Measurements from ENCODE around the gene LINGO3. TPM values are rescaled to one million over a fixed set of nuclear protein-coding genes. Genes with fewer than 3 reads are reported as not detected.

LINGO3 gene
- total RNA-seq, 4 donors from 2014 or later = not detected

DNA sequence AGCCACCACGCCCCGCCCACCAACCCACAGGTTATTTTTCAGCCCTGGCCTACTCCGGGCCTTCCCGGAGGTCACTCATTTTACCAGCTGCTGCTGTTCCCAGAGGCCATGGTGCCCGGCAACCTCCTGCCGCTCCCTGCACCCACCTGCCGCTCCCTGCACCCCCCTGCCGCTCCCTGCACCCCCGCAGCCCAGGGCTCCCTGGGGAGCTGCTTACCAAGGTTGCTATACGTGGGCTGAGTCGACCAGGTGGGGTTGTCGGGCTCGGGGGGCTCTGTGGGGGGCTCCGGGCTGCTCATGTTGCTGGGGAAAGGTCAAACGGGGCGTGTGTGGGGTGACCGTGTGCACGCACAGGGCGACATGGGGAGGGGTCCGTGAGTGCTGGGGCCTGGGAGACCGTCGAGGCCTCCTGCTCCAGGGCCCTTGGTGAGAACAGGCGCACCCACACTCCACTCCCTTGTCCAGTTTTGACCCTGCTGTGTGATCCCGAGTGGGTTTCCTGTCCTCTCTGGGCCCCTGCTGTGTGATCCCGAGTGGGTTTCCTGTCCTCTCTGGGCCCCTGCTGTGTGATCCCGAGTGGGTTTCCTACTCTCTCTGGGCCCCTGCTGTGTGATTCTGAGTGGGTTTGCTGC is 27.2 kb downstream of the LINGO3 start:
- H3K9me3 ChIP-seq = no peaks in the 10 kb centered on the region
- no peak for DNase-seq
- intact Hi-C loops (cut with DNase I; ENCODE audit: low total_unique reads) = no loop called here
- H3K4me1 ChIP-seq = peaks cover 0 to 19% of the 10 kb centered on the region in 2 donors
- H3K36me3 ChIP-seq = no peaks in the 10 kb centered on the region
- TF ChIP-seq CTCF (IDR thresholded peaks at IDR 0.05) (no peak), POLR2A (IDR thresholded peaks at IDR 0.05) (no peak)
- H3K27me3 ChIP-seq = no peaks in the 10 kb centered on the region
- no peak overlapping the region for H3K27ac ChIP-seq
- no peak overlapping the region for H3K4me3 ChIP-seq

DNA sequence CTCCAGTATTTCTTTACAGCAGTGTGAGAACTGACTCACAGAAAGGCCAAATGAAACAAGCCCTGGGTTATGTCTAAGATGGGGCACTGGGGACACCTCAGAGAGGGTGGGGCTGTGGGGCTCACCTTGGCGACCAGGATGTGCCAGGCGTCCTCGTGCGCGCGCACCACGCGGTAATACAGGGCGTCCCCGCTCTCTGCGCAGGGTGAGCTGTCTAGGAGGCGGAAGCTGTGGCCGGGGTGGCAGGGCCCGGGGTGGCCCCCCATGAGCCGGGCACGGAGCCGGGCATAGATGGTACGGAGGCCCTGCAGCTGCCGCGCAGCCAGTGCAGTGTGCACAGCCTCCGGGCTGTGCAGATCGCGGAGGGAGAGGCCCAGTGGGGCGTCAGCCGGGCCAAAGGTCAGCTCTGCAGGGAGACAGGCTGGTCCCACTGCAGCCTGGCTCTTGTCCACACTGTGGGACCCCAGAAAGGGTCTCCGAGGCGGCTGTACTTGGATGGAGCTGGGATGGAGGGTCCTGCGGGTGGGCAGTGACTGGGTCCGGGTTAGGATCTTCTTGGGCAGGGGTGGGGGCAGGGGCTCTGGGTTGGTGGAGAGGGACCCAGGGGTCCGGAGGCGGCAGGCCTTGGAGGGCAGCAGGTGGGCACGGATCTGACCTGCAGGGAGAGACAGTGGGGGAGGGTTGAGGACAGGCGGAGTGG is 29.3 kb downstream of the LINGO3 start:
- peaks cover 0 to 24% of the 10 kb centered on the region in 2 donors for H3K4me1 ChIP-seq
- no peaks in the 10 kb centered on the region for H3K36me3 ChIP-seq
- no peak for DNase-seq
- H3K4me3 ChIP-seq = no peak overlapping the region
- H3K27ac ChIP-seq = no peak overlapping the region
- H3K9me3 ChIP-seq = no peaks in the 10 kb centered on the region
- no peaks in the 10 kb centered on the region for H3K27me3 ChIP-seq
- TF ChIP-seq CTCF (IDR thresholded peaks at IDR 0.05) = no peak
- no peak for TF ChIP-seq POLR2A (IDR thresholded peaks at IDR 0.05)
- intact Hi-C loops (cut with DNase I; ENCODE audit: low total_unique reads) = loop anchor here (10.0 kb wide), 1 partner anchor 124 kb away; the partner anchor contains the start of gene AP3D1

DNA sequence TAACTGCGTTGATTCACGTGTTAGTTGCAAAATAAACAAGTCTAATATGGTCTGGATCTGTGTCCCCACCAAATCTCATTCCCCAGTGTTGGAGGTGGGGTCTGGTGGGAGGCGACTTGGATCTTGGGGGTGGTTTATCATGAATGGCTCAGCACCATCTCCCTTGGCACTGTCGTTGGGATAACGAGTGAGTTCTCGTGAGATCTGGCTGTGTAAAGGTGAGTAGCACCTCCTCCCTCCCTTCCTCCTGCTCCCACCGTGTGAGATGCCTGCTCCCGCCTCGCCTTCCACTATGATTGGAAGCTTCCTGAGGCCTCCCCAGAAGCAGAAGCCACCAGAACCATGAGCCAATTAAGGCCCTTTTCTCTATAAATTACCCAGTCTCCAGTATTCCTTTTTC is 30.8 kb downstream of the LINGO3 start:
- peaks cover 3 to 16% of the 10 kb centered on the region in 2 donors for H3K4me1 ChIP-seq
- no peaks in the 10 kb centered on the region for H3K27me3 ChIP-seq
- H3K36me3 ChIP-seq = no peaks in the 10 kb centered on the region
- H3K27ac ChIP-seq = no peak overlapping the region
- no peaks in the 10 kb centered on the region for H3K9me3 ChIP-seq
- no peak overlapping the region for H3K4me3 ChIP-seq
- TF ChIP-seq POLR2A (IDR thresholded peaks at IDR 0.05) (no peak), CTCF (IDR thresholded peaks at IDR 0.05) (no peak)
- no peak for DNase-seq
- intact Hi-C loops (cut with DNase I; ENCODE audit: low total_unique reads) = loop anchor here (10.0 kb wide), 1 partner anchor 122 kb away; the partner anchor contains the start of gene AP3D1

- no peak overlapping the region for H3K4me3 ChIP-seq
- H3K36me3 ChIP-seq = no peaks in the 10 kb centered on the region
- TF ChIP-seq CTCF (IDR thresholded peaks at IDR 0.05) (no peak), POLR2A (IDR thresholded peaks at IDR 0.05) (no peak)
- no peaks in the 10 kb centered on the region for H3K27me3 ChIP-seq
- no peak for DNase-seq
- intact Hi-C loops (cut with DNase I; ENCODE audit: low total_unique reads) = loop anchor here (10.0 kb wide), 1 partner anchor 122 kb away; the partner anchor contains the start of gene AP3D1
- H3K27ac ChIP-seq = no peak overlapping the region
- H3K9me3 ChIP-seq = no peaks in the 10 kb centered on the region
- H3K4me1 ChIP-seq = peaks cover 3 to 15% of the 10 kb centered on the region in 2 donors
Measured at GRCh38 chr19:2276429-2276986, 31.4 kb downstream of the LINGO3 start.
